DOHH2 (cell line): ENCODE measurements around the gene DPYSL5.

ENCODE experiments used
- EZH2phosphoT487 ChIP-seq: fragments of 200-600 bp; sonication (generic); IDR thresholded peaks from 2 replicates; pipeline ENCODE4 v1.6.1; 2017; ENCODE audit warnings: borderline replicate concordance, mild to moderate bottlenecking, antibody characterized with exemption, low read length, moderate library complexity, mixed read lengths
- TF ChIP-seq, protein P1 (sequence below): fragments of 200-600 bp; sonication (generic); IDR thresholded peaks from one replicate; pipeline ENCODE4 v1.5.1; 2014; ENCODE audit warnings: antibody characterized with exemption, mild to moderate bottlenecking, low read depth, low read length; ENCODE audit not compliant: poor library complexity, severe bottlenecking

GRCh38 chr2:26977012-26977411 is 129.1 kb downstream of the DPYSL5 start:
- TF ChIP-seq, protein P1, sequence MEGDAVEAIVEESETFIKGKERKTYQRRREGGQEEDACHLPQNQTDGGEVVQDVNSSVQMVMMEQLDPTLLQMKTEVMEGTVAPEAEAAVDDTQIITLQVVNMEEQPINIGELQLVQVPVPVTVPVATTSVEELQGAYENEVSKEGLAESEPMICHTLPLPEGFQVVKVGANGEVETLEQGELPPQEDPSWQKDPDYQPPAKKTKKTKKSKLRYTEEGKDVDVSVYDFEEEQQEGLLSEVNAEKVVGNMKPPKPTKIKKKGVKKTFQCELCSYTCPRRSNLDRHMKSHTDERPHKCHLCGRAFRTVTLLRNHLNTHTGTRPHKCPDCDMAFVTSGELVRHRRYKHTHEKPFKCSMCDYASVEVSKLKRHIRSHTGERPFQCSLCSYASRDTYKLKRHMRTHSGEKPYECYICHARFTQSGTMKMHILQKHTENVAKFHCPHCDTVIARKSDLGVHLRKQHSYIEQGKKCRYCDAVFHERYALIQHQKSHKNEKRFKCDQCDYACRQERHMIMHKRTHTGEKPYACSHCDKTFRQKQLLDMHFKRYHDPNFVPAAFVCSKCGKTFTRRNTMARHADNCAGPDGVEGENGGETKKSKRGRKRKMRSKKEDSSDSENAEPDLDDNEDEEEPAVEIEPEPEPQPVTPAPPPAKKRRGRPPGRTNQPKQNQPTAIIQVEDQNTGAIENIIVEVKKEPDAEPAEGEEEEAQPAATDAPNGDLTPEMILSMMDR = no peak
- no peak for TF ChIP-seq EZH2phosphoT487
